PC-3 (cell line): Measurements from ENCODE around the gene AKAP13.

Source experiments
- CTCF ChIP-seq: fragments of 300-600 bp; sonication (generic); conservative IDR thresholded peaks from 2 replicates; pipeline ENCODE4 v1.5.1; 2017; ENCODE audit warnings: antibody characterized with exemption, low read depth, mild to moderate bottlenecking, low read length
- EZH2 ChIP-seq: fragments of 300-600 bp; sonication (generic); IDR thresholded peaks from one replicate; pipeline ENCODE4 v1.6.1; 2017; ENCODE audit warnings: antibody characterized with exemption, mild to moderate bottlenecking, low read length; ENCODE audit not compliant: unreplicated experiment
- EZH2phosphoT487 ChIP-seq: fragments of 300-600 bp; sonication (generic); IDR thresholded peaks from 2 replicates; pipeline ENCODE4 v1.6.1; 2018; ENCODE audit warnings: mild to moderate bottlenecking, antibody characterized with exemption, low read length, borderline replicate concordance

- TF ChIP-seq CTCF, result no peak
- TF ChIP-seq EZH2, result no peak
- TF ChIP-seq EZH2phosphoT487, result no peak
Observed at GRCh38 chr15:85639752-85640381, 259.5 kb downstream of the AKAP13 start.
